Measurements from ENCODE around the gene TEKT1. TPM values are rescaled to one million over a fixed set of nuclear protein-coding genes. Genes with fewer than 3 reads are reported as not detected.

TEKT1 gene
- total and polyA plus RNA-seq, 2 experiments from 2014 or later = not detected

DNA sequence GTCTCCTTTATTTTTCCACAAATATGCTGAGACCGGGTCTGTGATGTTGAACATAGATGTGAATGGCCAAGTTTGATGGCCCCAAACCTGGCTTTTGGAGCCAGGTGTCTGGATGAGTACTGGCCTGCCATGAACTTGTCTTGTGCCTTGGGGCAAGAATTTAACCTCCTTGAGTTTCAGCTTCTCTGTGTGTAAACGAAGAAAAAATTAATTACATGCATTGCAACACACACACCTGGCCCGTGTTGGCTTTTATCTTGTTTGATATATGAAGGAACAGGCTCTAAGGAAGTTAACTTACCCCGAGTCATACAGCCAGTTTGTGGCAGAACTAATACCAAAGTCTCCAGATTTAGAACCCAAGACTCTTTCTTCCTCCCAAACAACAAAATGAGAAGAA, 42.4 kb downstream of the TEKT1 start:
- DNase-seq (ENCODE audit: low spot score) (no peak), ATAC-seq (no peak)
- Histone ChIP-seq H3K9me2 (ENCODE audit: insufficient read depth) (no peaks in the 10 kb centered on the region), H3F3A (replicated peaks; ENCODE audit: low read depth) (no peaks in the 10 kb centered on the region), H3K27me3 (ENCODE audit: insufficient read depth) (no peaks in the 10 kb centered on the region), H2AFZ (no peak overlapping the region), H4K20me1 (replicated peaks; ENCODE audit: insufficient read depth) (no peaks in the 10 kb centered on the region), H3K4me2 (no peak overlapping the region), H3K27ac (ENCODE audit: low read depth) (no peak overlapping the region), H3K4me3 (no peak overlapping the region), H3K79me2 (replicated peaks; ENCODE audit: insufficient read depth) (no peaks in the 10 kb centered on the region), H3K4me1 (ENCODE audit: insufficient read depth) (no peaks in the 10 kb centered on the region), H3K36me3 (ENCODE audit: insufficient read depth) (no peaks in the 10 kb centered on the region)
- Mint-ChIP-seq H3K4me1 (0 out of 3 replicates have a peak, but pooled peaks cover 2% of the 10 kb centered on the region), H3K36me3 (ENCODE audit: low read depth) (no peaks in the 10 kb centered on the region), H3K4me3 (no peak overlapping the region), H3K27ac (no peak overlapping the region), H3K27me3 (ENCODE audit: insufficient read depth, low read depth, poor library complexity) (peaks cover 3% of the 10 kb centered on the region), H3K9me3 (no peaks in the 10 kb centered on the region)
- TF ChIP-seq, protein P1, sequence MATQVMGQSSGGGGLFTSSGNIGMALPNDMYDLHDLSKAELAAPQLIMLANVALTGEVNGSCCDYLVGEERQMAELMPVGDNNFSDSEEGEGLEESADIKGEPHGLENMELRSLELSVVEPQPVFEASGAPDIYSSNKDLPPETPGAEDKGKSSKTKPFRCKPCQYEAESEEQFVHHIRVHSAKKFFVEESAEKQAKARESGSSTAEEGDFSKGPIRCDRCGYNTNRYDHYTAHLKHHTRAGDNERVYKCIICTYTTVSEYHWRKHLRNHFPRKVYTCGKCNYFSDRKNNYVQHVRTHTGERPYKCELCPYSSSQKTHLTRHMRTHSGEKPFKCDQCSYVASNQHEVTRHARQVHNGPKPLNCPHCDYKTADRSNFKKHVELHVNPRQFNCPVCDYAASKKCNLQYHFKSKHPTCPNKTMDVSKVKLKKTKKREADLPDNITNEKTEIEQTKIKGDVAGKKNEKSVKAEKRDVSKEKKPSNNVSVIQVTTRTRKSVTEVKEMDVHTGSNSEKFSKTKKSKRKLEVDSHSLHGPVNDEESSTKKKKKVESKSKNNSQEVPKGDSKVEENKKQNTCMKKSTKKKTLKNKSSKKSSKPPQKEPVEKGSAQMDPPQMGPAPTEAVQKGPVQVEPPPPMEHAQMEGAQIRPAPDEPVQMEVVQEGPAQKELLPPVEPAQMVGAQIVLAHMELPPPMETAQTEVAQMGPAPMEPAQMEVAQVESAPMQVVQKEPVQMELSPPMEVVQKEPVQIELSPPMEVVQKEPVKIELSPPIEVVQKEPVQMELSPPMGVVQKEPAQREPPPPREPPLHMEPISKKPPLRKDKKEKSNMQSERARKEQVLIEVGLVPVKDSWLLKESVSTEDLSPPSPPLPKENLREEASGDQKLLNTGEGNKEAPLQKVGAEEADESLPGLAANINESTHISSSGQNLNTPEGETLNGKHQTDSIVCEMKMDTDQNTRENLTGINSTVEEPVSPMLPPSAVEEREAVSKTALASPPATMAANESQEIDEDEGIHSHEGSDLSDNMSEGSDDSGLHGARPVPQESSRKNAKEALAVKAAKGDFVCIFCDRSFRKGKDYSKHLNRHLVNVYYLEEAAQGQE (IDR thresholded peaks at IDR 0.05; ENCODE audit: unreplicated experiment) = no peak
- TF ChIP-seq STAT1 (IDR thresholded peaks at IDR 0.05; ENCODE audit: unreplicated experiment) (no peak), ZNF114 (CRISPR knock-in tag; IDR thresholded peaks at IDR 0.05) (no peak), CREB1 (CRISPR knock-in tag; IDR thresholded peaks at IDR 0.05; ENCODE audit: low read depth) (no peak), NANOG (IDR thresholded peaks at IDR 0.05; ENCODE audit: borderline replicate concordance) (no peak), EZH2 (IDR thresholded peaks at IDR 0.05; ENCODE audit: low read depth, unreplicated experiment) (no peak), JUNB (IDR thresholded peaks at IDR 0.05; ENCODE audit: unreplicated experiment) (no peak), ZNF331 (CRISPR knock-in tag; IDR thresholded peaks at IDR 0.05; ENCODE audit: low read depth) (no peak), EZH2phosphoT487 (IDR thresholded peaks at IDR 0.05; ENCODE audit: unreplicated experiment) (no peak)
- TF ChIP-seq, protein P2, sequence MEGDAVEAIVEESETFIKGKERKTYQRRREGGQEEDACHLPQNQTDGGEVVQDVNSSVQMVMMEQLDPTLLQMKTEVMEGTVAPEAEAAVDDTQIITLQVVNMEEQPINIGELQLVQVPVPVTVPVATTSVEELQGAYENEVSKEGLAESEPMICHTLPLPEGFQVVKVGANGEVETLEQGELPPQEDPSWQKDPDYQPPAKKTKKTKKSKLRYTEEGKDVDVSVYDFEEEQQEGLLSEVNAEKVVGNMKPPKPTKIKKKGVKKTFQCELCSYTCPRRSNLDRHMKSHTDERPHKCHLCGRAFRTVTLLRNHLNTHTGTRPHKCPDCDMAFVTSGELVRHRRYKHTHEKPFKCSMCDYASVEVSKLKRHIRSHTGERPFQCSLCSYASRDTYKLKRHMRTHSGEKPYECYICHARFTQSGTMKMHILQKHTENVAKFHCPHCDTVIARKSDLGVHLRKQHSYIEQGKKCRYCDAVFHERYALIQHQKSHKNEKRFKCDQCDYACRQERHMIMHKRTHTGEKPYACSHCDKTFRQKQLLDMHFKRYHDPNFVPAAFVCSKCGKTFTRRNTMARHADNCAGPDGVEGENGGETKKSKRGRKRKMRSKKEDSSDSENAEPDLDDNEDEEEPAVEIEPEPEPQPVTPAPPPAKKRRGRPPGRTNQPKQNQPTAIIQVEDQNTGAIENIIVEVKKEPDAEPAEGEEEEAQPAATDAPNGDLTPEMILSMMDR (conservative IDR thresholded peaks at IDR 0.05; ENCODE audit: low read depth in 2 of 2) = no peak
- TF ChIP-seq, protein P3, sequence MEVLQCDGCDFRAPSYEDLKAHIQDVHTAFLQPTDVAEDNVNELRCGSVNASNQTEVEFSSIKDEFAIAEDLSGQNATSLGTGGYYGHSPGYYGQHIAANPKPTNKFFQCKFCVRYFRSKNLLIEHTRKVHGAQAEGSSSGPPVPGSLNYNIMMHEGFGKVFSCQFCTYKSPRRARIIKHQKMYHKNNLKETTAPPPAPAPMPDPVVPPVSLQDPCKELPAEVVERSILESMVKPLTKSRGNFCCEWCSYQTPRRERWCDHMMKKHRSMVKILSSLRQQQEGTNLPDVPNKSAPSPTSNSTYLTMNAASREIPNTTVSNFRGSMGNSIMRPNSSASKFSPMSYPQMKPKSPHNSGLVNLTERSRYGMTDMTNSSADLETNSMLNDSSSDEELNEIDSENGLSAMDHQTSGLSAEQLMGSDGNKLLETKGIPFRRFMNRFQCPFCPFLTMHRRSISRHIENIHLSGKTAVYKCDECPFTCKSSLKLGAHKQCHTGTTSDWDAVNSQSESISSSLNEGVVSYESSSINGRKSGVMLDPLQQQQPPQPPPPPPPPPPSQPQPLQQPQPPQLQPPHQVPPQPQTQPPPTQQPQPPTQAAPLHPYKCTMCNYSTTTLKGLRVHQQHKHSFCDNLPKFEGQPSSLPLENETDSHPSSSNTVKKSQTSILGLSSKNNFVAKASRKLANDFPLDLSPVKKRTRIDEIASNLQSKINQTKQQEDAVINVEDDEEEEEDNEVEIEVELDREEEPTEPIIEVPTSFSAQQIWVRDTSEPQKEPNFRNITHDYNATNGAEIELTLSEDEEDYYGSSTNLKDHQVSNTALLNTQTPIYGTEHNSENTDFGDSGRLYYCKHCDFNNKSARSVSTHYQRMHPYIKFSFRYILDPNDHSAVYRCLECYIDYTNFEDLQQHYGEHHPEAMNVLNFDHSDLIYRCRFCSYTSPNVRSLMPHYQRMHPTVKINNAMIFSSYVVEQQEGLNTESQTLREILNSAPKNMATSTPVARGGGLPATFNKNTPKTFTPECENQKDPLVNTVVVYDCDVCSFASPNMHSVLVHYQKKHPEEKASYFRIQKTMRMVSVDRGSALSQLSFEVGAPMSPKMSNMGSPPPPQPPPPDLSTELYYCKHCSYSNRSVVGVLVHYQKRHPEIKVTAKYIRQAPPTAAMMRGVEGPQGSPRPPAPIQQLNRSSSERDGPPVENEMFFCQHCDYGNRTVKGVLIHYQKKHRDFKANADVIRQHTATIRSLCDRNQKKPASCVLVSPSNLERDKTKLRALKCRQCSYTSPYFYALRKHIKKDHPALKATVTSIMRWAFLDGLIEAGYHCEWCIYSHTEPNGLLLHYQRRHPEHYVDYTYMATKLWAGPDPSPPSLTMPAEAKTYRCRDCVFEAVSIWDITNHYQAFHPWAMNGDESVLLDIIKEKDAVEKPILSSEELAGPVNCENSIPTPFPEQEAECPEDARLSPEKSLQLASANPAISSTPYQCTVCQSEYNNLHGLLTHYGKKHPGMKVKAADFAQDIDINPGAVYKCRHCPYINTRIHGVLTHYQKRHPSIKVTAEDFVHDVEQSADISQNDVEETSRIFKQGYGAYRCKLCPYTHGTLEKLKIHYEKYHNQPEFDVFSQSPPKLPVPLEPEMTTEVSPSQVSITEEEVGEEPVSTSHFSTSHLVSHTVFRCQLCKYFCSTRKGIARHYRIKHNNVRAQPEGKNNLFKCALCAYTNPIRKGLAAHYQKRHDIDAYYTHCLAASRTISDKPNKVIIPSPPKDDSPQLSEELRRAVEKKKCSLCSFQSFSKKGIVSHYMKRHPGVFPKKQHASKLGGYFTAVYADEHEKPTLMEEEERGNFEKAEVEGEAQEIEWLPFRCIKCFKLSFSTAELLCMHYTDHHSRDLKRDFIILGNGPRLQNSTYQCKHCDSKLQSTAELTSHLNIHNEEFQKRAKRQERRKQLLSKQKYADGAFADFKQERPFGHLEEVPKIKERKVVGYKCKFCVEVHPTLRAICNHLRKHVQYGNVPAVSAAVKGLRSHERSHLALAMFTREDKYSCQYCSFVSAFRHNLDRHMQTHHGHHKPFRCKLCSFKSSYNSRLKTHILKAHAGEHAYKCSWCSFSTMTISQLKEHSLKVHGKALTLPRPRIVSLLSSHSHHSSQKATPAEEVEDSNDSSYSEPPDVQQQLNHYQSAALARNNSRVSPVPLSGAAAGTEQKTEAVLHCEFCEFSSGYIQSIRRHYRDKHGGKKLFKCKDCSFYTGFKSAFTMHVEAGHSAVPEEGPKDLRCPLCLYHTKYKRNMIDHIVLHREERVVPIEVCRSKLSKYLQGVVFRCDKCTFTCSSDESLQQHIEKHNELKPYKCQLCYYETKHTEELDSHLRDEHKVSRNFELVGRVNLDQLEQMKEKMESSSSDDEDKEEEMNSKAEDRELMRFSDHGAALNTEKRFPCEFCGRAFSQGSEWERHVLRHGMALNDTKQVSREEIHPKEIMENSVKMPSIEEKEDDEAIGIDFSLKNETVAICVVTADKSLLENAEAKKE (CRISPR knock-in tag; IDR thresholded peaks at IDR 0.05) = no peak
- TF ChIP-seq, protein P4, sequence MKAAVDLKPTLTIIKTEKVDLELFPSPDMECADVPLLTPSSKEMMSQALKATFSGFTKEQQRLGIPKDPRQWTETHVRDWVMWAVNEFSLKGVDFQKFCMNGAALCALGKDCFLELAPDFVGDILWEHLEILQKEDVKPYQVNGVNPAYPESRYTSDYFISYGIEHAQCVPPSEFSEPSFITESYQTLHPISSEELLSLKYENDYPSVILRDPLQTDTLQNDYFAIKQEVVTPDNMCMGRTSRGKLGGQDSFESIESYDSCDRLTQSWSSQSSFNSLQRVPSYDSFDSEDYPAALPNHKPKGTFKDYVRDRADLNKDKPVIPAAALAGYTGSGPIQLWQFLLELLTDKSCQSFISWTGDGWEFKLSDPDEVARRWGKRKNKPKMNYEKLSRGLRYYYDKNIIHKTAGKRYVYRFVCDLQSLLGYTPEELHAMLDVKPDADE (IDR thresholded peaks at IDR 0.05) = no peak

Measured in GM23338 (cell line).